HG03460 (cell line): ENCODE measurements around the gene NOSIP.
A peak's percentile ranks its signal among the peaks of the same experiment; 100 is the strongest.
"Not testable (repeated sequence)": the region's sequence is repeated elsewhere in the genome, so short reads cannot be mapped to it uniquely, and the experiment has no call there.

Experiments used
- ATAC-seq: cut with Tn5 transposase; IDR thresholded peaks from one replicate; pipeline ENCODE4 v1.9.1; 2021; ENCODE audit not compliant: unreplicated experiment

Gene NOSIP, protein sequence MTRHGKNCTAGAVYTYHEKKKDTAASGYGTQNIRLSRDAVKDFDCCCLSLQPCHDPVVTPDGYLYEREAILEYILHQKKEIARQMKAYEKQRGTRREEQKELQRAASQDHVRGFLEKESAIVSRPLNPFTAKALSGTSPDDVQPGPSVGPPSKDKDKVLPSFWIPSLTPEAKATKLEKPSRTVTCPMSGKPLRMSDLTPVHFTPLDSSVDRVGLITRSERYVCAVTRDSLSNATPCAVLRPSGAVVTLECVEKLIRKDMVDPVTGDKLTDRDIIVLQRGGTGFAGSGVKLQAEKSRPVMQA

GRCh38 chr19:49580264-49581006 lies at the start of gene NOSIP:
TSS of gene NOSIP (minus strand) at chr19:49580556. CDS start at chr19:49560691, 19,865 bp downstream.
- peak; percentile 82 for ATAC-seq

- ATAC-seq, result no peak
Observed at GRCh38 chr19:49629659-49630058, 49.3 kb upstream of the NOSIP start.

DNA sequence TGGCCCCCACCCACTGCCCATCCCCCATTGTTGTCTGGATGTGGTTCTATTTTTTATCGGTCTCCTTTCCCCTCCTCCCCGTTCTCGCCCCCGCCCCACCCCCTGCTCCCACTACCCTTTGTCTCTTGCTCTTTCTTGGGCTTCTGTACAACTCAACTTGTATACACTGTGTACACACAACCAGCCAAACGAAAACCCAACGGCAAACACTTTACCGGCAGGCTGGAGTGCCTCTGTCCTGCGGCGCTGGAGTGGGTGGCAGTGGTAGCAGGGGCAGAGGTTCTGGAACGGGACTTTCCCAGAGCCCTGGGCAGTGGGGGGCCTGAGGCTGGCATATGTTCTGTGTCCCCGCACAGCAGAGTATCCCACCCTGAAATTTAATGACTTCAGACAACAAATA lies 45.9 kb upstream of the NOSIP start:
- ATAC-seq, result no peak

- no peak for ATAC-seq
Observed at GRCh38 chr19:49624967-49625910, 44.9 kb upstream of the NOSIP start.

GRCh38 chr19:49617860-49618259 lies 37.5 kb upstream of the NOSIP start:
- ATAC-seq, result not testable (repeated sequence)

GRCh38 chr19:49616945-49617344 lies 36.6 kb upstream of the NOSIP start:
- no peak for ATAC-seq

DNA sequence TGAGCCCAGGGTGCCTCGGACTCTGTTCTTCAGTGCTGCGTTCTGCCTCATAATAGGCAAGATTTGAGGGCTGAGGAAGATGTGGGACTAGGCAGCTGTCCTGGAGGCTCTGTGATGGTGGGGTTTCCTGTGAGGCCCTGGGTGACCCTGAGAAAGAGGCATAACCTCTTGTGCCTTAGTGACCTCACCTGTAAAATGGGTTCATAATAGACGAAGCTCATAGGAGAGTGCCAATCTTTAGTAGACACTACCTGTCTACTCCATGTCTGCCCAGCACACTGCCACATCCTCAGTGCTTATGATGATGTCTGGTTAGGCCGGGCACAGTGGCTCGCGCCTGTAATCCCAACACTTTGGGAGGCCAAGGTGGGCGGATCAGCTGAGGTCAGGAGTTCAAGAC lies 36.2 kb upstream of the NOSIP start:
- ATAC-seq, result no peak

GRCh38 chr19:49615861-49616260 lies 35.5 kb upstream of the NOSIP start:
- ATAC-seq, result no peak

DNA sequence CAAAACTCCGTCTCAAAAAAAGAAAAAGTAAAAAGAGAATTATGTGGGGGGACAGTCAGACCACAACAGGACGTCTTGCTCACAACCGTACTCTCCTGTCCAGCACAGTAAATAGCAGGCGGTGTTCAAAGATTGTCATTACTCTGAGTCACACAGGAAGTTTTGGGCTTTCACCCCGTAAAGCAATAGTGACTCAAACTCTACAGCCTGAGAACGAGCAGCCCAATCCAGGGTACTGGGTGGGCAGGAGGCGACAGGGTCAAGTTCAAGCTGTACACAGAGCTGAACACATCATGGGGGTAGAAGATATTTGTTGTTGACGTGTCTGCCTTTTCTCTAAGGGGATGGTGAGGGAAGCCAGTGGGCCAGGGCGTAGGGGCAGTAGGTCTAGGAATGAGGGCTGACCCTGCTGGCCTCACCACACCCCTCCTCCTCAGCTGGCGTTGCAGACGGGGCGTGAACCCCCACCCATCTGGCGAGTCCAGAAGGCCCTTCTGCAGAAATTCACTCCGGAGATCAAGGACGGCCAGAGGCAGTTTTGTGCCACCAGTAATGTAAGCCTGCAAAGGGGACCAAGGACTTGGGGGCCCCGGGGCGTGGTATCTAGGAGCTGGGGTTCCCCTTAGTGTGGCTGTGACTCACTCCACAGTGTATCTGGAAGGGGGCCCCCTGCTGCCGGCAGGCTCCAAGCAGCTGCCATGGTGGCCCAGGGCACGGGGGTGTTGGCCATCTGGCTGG lies 33.9 kb upstream of the NOSIP start:
- ATAC-seq, result no peak

DNA sequence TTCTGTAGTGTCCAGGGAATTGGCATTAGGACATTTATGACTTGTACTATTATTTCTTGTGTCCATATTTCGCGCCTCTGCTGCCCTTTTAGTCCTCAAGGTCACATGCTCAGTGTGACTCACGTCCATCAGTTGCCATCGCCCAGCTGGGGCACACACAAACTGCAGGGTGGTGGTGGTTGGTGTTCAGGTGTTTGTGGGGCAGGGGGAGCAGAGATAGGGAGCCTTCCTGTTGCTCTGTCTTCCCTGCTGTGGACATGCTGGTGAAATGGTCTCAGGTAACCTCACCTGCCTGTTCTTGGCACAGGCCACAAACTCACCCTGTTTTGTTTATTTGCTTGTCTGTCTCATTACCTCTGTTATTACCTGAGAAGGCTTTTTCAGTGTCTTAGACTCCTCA lies 33.0 kb upstream of the NOSIP start:
- no peak for ATAC-seq

GRCh38 chr19:49609499-49610092 lies 29.2 kb upstream of the NOSIP start:
- no peak for ATAC-seq

DNA sequence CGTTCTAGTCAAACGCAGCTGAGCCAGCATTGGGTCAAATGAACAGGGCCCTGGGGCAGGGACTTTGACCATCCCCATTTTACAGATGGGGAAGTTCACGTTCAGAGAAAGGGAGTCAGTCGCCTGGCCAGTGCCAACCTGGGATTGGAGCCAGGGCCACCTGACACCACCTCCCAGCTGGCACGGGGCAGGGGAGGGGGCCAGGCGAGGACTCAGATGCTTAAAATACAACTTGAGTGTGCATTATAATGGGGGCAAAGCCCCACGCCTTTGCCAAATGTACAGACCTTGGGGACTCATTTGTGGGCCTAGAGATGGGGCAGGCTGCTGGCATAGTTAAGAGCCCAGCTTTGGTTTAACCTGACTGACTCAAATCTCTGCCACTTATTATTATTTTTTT lies 25.2 kb upstream of the NOSIP start:
- no peak for ATAC-seq

DNA sequence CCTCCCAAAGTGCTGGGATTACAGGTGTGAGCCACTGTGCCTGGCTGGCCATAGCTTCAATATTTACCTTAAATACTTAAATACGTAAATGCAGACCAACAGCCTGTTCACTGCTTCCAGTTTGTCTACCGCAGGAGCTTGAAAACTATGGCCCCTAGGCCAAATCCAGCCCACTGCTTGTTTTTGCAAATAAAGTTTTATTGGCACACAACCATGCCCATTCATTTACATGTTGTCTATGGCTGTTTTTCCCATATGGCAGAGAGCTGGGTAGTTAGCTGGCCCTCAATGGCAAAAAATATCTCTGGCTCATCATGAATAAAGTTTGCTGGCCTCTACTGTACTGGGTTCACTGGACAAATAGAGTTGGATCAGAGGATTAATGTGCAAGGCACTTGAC lies 22.4 kb upstream of the NOSIP start:
- no peak for ATAC-seq

DNA sequence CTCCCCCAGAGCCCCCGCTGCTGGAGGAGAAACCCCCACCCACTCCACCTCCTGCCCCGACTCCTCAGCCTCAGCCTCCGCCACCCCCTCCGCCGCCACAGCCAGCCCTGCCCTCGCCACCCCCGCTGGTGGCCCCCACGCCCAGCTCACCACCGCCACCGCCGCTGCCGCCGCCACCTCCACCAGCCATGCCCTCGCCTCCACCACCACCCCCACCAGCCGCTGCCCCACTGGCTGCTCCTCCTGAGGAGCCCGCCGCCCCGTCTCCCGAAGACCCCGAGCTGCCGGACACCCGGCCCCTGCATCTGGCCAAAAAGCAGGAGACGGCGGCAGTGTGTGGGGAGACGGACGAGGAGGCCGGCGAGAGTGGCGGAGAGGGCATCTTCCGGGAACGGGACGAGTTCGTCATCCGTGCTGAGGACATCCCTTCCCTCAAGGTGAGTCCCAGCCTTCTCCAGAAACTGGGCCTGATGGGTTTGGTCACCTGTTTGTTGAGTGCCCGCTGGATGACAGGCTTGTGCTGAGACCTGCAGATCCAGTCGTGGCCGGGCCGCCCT lies 21.2 kb upstream of the NOSIP start:
- no peak for ATAC-seq

GRCh38 chr19:49599378-49600295 lies 19.3 kb upstream of the NOSIP start:
- no peak for ATAC-seq

- ATAC-seq, result no peak
Observed at GRCh38 chr19:49597703-49597974, 17.3 kb upstream of the NOSIP start.

- ATAC-seq, result no peak
Observed at GRCh38 chr19:49596954-49597702, 16.8 kb upstream of the NOSIP start.

- no peak for ATAC-seq
Observed at GRCh38 chr19:49596407-49596806, 16.1 kb upstream of the NOSIP start.
